GM12872 (cell line): ENCODE results near the gene AUNIP.

ENCODE experiments used
- TF ChIP-seq, protein P1 (sequence below): IDR thresholded peaks from 3 replicates; pipeline ENCODE4 v1.5.1; 2011; ENCODE audit warnings: low read depth, mild to moderate bottlenecking, low read length, moderate library complexity; ENCODE audit not compliant: insufficient read depth

AUNIP gene

DNA sequence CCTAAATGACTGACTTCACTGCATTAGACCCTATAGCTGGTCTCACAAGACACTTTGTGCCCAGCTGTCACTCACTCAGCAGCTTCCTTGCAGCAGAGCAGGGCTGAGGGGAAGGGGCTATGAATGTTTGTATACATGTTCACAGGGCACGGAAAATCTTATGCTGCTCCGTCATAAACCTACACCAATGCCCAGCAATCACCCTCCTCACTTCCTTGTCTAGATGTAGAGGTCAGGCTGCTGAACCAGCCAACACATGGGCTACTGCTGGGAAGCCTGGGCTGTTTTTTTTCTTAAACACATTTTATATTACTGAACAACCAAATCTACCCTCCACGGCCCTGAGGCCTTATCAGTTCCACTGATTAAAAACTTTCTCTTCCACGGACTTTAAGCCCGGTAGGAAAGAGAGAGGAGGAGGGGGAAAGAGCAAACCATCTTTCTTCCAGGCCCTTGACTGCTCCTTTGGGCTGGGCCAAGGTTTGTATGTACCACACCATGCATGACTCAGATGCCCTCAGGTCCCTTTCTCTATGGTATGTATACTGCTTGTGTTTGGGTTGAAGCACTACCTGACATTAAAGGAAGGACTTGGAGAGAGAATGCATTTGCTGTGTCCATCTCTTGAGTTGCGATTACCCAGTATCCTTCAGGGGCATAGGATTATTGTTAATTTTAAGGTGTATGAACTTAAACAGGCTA, 26.8 kb downstream of the AUNIP start:
- TF ChIP-seq, protein P1, sequence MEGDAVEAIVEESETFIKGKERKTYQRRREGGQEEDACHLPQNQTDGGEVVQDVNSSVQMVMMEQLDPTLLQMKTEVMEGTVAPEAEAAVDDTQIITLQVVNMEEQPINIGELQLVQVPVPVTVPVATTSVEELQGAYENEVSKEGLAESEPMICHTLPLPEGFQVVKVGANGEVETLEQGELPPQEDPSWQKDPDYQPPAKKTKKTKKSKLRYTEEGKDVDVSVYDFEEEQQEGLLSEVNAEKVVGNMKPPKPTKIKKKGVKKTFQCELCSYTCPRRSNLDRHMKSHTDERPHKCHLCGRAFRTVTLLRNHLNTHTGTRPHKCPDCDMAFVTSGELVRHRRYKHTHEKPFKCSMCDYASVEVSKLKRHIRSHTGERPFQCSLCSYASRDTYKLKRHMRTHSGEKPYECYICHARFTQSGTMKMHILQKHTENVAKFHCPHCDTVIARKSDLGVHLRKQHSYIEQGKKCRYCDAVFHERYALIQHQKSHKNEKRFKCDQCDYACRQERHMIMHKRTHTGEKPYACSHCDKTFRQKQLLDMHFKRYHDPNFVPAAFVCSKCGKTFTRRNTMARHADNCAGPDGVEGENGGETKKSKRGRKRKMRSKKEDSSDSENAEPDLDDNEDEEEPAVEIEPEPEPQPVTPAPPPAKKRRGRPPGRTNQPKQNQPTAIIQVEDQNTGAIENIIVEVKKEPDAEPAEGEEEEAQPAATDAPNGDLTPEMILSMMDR, result no peak

- TF ChIP-seq, protein P1, result no peak
Measured at GRCh38 chr1:25831569-25832196, 27.6 kb downstream of the AUNIP start.

- TF ChIP-seq, protein P1, result no peak
Measured at GRCh38 chr1:25829046-25829445, 30.2 kb downstream of the AUNIP start.

GRCh38 chr1:25828491-25828890, 30.8 kb downstream of the AUNIP start:
- TF ChIP-seq, protein P1, result no peak

DNA sequence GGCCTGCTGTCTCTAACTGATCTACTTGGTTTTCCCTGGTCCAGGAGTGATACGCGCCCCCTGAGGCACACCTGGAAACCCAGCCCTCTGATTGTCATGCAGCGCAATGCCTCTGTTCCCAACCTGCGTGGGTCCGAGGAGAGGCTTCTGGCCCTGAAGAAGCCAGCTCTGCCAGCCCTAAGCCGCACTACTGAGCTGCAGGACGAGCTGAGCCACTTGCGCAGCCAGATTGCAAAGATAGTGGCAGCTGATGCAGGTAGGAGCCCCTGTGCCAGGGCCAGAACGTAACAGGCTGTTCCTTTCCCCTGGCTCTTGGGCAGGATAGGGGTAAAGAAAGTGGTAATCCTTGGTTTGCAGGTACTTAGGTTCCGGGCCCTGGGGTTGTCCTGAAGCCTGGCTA, 32.7 kb downstream of the AUNIP start:
- TF ChIP-seq, protein P1, result no peak

DNA sequence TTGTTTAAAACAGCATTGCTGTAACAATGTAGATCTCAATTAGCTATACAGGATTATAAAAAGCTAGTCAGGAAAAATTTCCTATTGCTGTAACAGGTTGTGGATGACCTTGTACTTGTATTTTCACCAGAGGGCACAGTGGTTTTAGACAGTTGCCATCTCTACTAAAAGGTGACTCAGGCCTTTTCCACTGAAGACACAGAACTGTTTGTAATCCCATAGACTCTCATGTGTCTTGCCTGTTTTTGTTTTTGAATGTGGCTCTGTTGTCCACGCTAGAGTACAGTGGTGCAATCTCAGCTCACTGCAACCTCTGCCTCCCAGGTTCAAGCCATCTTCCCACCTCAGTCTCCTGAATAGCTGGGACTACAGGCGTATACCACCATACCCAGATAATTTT, 33.7 kb downstream of the AUNIP start:
- TF ChIP-seq, protein P1, result no peak

GRCh38 chr1:25821630-25822091, 37.6 kb downstream of the AUNIP start:
- TF ChIP-seq, protein P1, result no peak
